C4-2B (cell line): Measurements from ENCODE around the gene MYH16.

Experiments
- CTCF ChIP-seq: fragments of 450-650 bp; conservative IDR thresholded peaks from 2 replicates; pipeline ENCODE4 v1.5.1; 2017; ENCODE audit warnings: mild to moderate bottlenecking
- ZFX ChIP-seq: fragments of 450-650 bp; IDR thresholded peaks from 2 replicates; pipeline ENCODE4 v1.6.1; 2017

- no peak for TF ChIP-seq ZFX
- no peak for TF ChIP-seq CTCF
Observed at GRCh38 chr7:99301496-99301895, 28.9 kb downstream of the MYH16 start.
